HG02678 (cell line): ENCODE data around the gene GZF1.

Source experiments
- ATAC-seq: cut with Tn5 transposase; IDR thresholded peaks from one replicate; pipeline ENCODE4 v1.9.1; 2021; ENCODE audit warnings: mild to moderate bottlenecking, moderate library complexity; ENCODE audit not compliant: unreplicated experiment

The GZF1 gene

DNA sequence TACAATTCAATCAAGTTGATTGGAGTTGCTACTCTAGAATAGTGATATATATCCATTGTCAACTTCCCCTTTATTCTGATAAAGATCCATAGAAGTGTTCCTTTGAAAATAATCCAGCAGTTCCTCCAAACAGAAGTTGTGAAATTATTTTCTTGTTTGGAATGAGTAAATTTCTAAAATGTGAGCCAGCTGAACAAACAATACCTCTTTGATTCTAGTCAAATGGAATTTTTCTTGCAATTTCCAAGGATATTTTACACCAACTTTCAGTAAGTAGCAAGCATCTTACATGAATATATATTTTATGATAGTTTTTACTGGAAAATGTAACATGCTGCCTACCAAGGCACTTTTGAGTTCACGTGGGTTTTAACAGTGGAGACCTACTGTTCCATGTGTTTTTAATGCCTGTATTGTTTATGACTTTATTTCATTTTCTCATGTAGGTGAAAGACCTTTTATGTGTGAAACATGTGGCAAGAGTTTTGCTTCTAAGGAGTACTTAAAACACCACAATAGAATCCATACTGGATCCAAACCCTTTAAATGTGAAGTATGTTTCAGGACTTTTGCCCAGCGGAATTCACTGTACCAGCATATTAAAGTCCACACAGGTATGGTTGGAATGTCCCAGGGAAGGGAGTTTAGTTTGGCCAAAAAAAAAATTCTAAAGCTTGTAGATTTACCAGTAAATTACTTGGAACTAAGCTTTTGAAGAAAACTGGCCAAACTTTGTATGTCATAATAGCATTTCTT is 6.5 kb downstream of the GZF1 start:
- no peak for ATAC-seq

DNA sequence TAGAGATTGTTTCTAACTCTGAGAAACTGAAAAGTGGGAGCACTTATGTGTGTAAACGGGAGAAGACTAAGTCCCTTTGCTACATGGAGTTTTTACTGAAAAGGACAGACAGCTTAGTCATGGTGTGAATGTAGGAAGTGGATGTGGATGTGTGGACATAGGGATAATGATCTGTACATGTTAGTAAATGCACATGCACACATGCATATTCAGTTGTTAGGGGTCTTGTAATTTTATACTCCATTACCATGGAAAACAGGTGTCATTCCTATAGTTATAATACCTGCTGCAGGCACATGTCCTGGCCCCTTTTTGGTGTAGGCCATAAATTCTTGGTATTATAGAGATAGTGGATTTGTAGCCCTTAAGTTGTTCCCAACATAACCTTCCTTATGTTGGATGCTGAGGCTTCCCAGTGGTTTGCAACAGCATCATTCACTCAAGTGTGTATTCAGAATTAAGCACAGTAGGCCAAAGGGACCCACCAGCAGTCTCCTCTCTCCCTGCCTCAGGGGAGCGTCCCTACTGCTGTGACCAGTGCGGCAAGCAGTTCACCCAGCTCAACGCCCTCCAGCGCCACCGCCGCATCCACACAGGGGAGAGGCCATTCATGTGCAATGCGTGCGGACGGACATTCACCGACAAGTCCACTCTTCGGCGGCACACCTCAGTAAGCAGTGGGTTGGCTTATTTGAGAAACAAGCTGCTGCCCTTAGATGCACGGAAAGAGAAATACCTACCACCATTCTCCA is 7.3 kb downstream of the GZF1 start:
- ATAC-seq, result no peak

DNA sequence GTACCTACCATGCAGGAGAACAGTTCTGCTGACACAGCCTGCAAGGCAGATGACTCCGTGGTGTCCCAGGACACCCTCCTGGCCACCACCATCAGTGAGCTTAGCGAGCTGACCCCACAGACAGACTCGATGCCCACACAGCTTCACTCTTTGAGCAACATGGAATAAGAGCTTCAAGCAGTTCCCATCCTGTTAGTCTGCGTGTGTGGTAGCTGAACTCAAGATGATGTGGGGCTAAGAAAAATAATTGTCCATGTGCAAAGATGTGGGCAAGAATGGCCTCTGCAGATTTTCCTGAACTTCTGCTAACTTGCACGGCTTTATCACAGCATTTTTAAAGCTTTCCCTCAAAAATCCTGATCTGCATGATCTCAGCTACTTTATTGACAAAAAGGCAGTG is 8.3 kb downstream of the GZF1 start:
- ATAC-seq, result no peak

DNA sequence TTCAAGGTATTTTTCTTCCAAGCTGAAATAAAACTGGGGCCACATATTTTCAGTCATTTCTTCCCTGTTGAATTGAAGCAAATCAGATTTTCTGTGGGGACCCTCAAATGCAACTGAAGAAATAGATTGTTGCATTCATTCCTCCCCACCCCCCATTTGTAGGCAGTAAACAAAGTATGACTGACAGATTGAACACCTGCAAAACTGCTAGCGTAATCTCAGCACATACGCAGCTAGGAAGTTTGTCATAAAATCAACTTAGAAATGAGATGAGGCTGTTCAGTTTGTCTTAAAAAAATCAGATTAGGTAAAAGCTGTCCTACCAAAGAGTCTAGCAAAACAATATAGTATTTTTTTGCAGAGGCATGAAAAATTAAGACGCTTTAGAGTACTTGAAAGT is 8.9 kb downstream of the GZF1 start:
- ATAC-seq, result no peak

DNA sequence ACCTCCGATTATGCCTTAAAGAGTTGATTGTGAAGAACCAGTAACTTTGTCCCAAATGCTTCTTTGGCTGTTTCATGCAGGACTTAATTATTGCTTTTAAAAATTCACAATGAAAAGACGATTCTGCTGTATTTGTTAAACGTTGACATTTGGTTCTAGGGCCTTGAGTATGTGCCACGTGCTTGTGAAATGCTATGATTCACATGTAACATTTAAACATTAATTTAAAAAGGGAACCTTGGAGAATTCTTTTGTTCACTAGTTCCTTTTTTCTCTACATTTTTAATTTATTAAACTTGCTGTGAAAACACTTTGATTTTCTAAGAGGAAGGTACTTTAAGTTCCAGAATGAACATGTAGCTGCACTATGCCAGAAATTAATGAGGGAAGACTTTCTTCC is 9.5 kb downstream of the GZF1 start:
- no peak for ATAC-seq

DNA sequence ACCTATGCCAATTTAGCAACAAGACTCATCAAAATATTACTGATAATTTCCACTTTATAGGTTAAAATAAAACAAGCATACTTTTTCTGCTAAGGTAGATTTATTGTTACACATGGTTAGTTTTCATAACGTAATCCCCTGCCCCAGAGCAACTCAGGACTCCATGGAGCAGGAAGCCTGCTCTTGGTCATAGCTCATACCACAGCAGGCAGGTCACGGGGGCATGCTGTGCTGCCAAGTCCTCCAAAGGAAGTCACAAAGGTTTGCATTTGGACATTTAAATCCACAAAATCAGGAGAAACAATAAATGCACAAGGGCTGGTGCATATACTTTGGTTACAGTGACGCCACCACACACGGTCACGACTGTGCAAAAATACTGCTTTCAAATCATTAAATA is 12.5 kb downstream of the GZF1 start:
- ATAC-seq, result no peak

DNA sequence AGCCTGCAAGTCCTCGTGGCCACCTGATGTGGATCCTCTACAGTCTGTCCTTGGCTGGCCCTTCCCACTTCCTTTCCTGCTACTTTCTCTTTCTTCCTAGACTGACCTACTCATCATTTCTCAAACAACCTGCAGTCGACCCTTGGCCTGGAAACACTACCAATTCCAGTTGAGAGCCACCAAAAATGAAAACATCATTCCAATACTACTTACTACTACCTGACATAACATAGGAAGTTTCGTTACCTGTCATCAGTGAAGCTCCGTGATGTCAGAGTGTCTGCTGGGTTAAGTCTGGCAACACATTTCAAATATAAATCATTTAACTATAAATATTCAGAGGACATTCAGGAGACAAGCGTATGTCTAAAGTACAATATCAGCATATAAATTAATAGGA is 13.8 kb downstream of the GZF1 start:
- ATAC-seq, result no peak

DNA sequence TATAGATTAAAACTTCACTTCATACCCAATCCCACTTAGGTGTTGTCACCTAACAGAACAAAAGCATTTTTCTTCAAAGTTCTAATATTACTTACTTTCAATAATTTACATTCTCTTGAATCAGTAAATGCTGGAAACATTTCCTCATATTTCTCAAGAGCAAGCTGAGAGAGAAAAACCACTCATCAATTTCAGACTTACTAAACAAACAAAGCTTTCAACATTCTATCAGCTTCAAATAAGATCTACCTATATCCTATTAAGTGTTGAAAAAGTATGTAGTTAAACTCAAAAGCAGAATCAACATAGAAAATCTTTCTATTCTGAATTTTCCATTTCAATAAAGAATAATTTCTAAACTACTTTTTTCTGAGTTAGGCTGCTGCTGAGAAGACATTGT is 17.8 kb downstream of the GZF1 start:
- ATAC-seq, result no peak

DNA sequence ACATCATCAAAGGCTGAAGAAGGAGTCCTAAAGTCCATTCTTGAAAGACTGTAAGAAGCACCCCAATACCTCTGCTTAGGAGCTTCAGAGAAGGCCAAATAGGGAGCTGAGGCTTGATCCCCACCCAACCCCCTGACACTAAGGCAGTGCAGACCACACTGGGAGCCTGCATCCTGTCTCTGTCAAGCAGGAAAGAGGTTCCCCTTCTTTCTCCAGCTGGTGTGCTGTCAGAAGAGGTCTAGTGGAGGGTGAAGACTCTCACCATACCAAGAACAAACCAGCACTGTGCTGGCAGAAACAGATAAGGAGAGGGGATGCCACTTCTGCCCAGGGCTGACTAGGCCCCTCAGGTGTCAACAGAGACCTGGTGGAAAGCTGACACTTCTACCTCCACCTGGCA is 19.9 kb downstream of the GZF1 start:
- no peak for ATAC-seq

DNA sequence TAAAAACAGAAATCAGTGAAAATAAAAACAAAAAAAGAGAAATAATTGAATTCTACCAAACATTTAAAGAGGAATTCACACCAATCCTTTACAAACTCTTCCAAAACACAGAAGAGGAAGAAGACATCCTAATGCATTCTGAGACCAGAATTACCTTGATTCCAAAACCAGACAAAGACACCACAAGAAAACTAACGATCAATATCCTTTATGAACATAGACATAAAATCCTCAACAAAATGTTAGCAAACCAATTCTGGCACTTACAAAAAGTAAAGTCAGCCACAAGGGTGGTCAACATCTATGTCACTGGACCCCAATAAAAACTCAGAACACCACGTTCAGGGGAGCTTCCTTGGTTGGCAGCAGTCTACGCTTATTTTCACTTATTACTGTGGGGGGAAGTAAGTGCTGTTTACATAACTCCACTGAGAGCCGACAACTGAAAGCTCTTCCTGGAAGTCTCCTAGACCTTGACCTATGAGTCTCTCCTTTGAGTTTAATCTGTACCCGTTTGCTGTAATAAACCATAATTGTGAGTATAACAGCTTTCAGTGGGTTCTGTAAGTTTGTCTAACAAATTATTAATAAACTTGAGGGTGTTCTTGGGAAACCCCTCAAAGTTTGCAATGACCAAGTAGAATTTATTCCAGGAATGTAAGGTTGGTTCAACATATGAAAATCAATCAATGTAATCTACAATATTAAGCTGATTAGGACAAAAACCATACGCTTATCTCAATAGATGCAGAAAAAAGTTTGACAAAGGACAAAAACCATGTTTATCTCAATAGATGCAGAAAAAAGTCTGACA is 24.5 kb downstream of the GZF1 start:
- ATAC-seq, result no peak

DNA sequence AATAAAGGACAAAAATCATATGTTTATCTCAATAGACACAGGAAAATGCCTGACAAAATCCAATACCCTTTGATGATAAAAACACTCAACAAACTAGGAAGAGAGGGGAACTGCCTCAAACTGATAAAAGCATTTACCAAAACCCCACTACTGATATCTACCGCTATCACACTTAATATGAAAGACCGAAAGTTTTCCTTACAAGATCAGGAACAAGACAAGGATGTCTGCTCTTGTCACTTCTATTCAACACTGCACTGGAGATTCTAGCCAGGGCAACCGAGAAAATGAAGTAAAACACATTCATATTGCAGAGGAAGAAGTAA is 25.1 kb downstream of the GZF1 start:
- ATAC-seq, result no peak

DNA sequence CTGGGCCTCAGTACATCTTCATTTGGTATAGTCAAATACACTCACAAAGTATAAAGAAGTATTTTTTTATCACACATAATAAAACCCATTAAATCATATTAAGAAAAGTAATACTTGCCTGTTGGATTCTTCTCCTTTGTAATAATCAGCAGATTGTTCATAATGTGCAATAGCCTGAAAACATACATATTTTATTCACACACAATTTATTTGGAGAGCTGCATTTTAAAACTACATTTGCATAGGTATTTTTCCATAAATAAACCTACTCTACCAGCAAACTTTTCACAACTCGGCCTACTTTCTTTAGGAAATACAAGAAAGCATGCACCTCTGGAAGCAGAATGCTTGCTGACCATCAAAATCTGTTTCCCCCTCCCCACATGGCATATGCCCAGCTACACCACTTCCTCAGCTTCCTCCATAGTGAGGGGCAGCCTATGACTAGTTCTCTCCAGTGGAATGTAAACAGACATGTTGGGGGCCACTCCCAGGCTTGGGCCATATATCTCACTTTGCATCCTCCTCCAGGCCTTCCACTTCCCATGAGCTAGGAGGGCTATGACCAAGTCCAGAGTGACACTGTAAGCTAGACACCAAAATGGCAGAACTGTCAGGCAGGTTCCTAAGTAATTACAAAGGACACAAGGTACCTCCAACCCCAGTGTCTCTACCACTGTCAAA is 28.3 kb downstream of the GZF1 start:
- no peak for ATAC-seq

DNA sequence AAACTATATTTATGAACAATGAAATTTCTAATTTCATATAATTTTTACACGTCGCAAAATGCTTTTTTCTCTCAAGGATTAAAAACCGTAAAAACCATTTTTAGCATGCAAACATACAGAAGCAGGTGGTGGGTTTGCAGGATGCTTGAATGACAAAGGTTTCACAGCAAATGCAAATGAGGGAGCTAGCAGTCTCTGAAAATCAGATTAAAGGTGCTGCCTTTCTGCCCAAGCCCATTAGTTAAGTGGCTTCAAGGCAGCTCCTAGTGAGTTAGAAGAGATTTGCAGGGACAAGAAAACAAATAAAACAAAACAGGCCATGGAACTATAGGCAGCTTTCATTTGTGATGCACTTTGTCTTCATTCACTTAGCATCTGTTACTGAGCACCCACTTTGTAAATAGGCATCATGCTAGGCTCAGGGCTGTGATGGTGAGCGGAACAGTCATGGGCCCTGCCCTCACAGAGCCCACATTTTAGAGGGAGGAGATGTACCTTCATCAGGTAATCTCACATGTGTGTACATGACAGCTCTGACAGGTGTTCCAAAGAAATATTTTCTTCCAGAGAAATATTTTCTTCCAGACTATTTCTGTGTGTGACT is 29.8 kb downstream of the GZF1 start:
- ATAC-seq, result no peak

DNA sequence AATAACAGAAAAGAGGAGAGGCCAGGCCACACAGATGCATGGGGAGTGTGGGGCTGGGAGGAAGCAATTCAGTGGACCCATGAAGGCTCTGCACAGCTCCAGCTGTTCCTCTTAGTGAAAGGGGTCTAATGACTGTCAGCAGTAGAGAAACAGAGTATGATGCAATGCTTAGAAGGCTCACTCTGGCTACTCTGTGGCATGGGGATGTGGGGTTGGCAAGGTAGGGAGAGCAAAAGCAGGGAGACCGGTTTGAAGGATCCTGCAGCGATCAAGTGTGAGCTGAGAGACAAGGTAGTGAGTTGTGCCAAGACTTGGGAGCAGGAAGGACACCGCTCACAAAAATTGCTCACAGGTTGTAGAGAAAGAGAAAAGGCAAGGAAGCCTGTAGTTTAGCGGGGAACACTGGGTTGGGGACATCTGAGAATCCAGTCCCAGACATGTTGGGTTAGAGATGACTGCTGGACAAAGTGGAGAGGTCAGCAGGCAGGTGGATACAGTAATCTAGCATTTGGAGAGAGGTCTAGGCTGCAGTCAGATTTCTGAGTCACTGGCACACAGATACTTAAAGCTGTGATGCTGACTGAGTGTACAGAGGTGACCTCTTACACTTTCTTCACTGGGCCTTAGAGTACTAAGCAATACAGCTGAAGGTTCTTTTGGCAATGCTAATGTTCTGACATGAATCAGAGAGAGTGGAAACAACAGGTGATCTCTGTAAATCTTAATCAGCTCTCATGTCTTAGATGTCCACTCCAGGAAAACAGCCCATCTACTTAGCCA is 32.2 kb downstream of the GZF1 start:
- ATAC-seq, result no peak

DNA sequence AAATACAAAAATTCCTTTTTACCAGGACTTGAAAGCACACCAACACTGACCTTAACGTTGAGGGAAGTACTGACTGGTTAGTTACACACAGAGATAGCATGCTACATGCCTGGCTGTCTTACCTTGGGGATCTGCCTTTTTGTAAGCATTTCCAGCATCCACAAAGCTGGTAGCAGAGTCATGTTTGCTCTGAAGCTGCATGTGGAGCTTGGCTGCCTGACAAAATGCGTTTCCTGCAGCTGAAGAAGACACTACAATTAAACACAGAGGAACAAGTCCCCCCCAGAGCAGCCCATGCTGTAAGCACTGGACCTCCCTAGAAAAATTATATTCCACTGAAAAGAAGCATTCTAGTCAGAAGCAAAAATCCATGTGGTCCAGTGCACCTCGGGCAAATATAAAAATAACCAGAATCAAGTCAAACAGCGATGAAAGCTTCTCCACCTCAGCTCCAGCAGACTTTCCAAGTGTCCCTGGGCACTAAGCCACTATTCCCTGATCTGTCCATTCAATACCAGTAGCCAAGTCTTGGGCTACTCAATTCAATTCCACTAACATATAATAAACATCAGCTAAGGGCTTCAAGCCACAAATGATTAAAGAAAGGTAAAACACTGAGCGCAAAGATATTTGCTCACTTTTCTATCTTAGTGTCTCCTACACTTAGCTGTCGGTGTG is 35.1 kb downstream of the GZF1 start:
- no peak for ATAC-seq

DNA sequence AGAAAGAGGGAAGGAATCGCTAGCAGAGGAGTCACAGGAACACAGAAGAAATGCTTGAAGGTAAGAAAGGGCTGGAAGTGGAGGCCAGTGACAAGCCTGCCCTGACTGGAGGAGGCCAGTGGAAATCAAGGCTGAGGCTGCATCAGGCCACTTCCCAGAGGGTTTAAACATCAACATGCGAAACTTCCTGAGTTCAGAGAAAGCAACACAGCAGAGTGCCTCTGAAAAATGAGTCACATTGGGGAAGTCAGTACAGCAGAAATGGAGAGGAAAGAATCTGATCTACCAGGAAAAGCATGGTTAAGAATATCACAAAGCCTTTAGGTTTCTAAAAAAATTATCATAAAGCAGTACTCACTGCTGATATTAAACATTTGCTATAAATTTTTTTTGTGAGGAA is 36.0 kb downstream of the GZF1 start:
- ATAC-seq, result no peak

DNA sequence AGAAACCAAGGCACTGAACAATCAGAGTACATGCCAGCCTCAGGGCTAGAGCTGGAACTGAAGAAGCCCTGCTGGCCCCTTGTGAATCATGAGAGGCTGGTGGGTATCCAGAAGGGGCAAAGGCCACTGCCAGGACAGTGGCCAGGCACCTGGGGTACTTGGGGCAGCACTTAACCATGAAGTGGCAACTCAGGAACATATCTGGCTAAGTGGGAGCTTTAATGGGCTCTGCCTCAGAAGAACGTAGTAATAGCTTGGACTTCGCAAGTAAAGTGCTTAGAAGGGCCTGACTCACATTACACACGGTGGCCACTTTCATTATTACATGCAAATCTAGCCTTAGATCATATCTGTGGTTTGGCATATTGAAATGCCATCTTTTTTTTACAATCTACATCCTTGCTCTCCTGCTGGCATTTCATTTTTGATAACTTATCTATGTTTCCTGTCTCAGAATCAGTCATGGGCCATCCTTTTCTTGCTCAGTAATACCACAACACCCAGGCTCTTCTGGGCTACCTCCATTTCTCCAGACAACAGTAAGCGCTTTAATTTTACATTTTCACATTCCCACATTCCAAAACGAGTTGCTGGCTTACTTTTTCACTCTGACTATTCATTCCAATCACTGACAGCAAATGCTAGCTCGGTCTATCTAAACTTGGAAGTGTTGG is 37.7 kb downstream of the GZF1 start:
- ATAC-seq, result no peak

DNA sequence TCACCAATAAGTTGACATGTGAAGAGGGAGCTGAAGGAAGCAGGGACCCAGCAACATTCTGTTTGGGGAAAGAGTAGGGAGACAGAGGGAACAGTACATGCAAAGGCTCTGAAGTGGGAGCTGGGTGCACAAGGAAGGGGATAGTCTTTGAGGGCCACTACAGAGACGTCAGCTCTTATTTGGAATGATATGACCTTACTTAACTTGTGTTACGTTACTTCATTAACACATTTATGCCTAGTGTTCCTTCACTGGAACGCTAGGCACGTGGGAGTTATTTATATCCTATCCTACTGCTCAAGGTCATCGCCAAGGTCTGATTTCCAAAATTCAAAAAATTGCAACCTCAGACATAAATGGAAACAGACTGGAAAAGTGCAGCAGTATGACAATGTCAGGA is 39.1 kb downstream of the GZF1 start:
- no peak for ATAC-seq

DNA sequence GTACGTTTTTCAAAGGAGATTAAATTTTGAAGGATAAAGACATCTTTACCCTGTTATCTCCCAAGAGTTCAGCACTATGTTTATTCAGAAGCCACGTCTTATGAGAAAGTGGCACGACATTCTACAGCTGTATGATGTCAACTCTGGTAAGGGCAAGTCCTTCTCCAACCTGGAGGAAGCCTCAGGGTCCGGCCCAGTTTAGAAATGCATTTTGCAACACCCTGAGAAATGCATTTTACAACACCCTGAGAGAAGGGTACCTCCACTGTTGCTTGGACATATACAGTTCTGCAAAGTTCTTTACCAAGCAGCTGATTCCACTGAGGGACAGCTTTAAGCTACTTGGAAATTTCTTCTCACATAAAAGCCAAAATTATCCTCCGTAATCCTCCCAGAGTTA is 41.8 kb downstream of the GZF1 start:
- no peak for ATAC-seq
